ENCODE results near the gene PINLYP. TPM values are rescaled to one million over a fixed set of nuclear protein-coding genes. Genes with fewer than 3 reads are reported as not detected.
A peak's percentile ranks its signal among the peaks of the same experiment; 100 is the strongest.

The PINLYP gene
- total and polyA plus RNA-seq, 9 of the 15 experiments (the other 6 are each of a cell fraction or from before 2014, with no cell fraction given): 1.00 to 6.7 (median 2.2) TPM

DNA sequence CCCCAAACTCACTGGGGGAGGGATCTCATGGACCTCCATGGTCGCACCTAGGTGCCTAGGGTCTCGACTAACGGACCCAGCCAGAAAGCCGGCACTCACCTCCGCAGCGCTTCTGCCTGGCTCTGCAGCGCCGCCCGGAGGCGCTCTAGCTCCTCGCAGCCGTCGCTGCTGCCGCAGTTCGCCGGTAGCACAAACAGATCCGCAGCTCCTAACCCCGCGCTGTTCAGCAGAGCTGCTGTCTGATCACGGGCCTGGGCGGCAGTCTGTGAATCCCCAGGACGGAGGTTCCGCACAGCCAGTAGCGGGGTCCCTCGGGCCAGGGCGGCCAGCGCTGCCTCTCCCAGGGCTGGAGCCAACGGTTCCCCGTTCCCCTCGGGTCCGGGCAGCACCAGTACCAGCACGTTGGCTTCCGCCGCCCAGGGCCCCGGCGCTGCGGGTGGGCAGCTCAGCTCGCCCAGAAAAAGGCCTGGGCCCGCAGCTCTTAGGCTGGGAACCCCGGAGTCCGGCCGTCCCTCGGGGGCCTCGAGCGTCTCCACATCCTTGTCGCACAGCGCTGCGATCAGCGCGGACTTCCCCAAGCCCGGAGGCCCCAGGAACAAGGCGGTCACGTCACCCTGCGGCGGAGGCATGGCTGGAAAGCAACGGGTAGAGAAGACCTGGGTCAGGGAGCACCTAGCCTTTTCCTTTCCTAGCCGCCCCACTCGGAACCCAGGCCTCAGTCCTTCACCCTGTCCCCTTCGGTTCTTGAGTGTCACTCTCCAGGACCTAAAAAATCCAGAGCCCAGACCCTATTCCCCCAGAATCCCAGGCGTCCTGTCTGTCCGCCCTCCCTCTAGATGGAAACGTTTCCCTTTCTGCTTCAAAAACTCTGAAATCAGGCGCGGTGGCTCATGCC lies 19.4 kb downstream of the PINLYP start (continued):
- TF ChIP-seq, protein P1, sequence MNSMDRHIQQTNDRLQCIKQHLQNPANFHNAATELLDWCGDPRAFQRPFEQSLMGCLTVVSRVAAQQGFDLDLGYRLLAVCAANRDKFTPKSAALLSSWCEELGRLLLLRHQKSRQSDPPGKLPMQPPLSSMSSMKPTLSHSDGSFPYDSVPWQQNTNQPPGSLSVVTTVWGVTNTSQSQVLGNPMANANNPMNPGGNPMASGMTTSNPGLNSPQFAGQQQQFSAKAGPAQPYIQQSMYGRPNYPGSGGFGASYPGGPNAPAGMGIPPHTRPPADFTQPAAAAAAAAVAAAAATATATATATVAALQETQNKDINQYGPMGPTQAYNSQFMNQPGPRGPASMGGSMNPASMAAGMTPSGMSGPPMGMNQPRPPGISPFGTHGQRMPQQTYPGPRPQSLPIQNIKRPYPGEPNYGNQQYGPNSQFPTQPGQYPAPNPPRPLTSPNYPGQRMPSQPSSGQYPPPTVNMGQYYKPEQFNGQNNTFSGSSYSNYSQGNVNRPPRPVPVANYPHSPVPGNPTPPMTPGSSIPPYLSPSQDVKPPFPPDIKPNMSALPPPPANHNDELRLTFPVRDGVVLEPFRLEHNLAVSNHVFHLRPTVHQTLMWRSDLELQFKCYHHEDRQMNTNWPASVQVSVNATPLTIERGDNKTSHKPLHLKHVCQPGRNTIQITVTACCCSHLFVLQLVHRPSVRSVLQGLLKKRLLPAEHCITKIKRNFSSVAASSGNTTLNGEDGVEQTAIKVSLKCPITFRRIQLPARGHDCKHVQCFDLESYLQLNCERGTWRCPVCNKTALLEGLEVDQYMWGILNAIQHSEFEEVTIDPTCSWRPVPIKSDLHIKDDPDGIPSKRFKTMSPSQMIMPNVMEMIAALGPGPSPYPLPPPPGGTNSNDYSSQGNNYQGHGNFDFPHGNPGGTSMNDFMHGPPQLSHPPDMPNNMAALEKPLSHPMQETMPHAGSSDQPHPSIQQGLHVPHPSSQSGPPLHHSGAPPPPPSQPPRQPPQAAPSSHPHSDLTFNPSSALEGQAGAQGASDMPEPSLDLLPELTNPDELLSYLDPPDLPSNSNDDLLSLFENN (IDR thresholded peaks at IDR 0.05; ENCODE audit: low read depth in 2 of 2, low read length in 2 of 2): no peak
- TF ChIP-seq ZFPM2 (CRISPR knock-in tag; IDR thresholded peaks at IDR 0.05): no peak
- TF ChIP-seq MCM2 (IDR thresholded peaks at IDR 0.05; ENCODE audit: low read depth): no peak
- TF ChIP-seq ETV5 (CRISPR knock-in tag; IDR thresholded peaks at IDR 0.05; ENCODE audit: low read depth): 0 out of 2 replicates have a peak, but pooled peaks have one; percentile 55
- TF ChIP-seq CHD2 (IDR thresholded peaks at IDR 0.05; ENCODE audit: low read depth, low read length): no peak
- TF ChIP-seq, protein P2, sequence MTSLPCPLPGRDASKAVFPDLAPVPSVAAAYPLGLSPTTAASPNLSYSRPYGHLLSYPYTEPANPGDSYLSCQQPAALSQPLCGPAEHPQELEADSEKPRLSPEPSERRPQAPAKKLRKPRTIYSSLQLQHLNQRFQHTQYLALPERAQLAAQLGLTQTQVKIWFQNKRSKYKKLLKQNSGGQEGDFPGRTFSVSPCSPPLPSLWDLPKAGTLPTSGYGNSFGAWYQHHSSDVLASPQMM (CRISPR knock-in tag; IDR thresholded peaks at IDR 0.05): no peak
- TF ChIP-seq, protein P3, sequence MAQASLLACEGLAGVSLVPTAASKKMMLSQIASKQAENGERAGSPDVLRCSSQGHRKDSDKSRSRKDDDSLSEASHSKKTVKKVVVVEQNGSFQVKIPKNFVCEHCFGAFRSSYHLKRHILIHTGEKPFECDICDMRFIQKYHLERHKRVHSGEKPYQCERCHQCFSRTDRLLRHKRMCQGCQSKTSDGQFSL (CRISPR knock-in tag; IDR thresholded peaks at IDR 0.05): no peak
- TF ChIP-seq, protein P3 (tag; IDR thresholded peaks at IDR 0.05): no peak
- 0 out of 2 replicates have a peak, but pooled peaks have one; percentile 59 for TF ChIP-seq ZNF165 (CRISPR knock-in tag; IDR thresholded peaks at IDR 0.05; ENCODE audit: borderline replicate concordance)
- TF ChIP-seq, protein P4, sequence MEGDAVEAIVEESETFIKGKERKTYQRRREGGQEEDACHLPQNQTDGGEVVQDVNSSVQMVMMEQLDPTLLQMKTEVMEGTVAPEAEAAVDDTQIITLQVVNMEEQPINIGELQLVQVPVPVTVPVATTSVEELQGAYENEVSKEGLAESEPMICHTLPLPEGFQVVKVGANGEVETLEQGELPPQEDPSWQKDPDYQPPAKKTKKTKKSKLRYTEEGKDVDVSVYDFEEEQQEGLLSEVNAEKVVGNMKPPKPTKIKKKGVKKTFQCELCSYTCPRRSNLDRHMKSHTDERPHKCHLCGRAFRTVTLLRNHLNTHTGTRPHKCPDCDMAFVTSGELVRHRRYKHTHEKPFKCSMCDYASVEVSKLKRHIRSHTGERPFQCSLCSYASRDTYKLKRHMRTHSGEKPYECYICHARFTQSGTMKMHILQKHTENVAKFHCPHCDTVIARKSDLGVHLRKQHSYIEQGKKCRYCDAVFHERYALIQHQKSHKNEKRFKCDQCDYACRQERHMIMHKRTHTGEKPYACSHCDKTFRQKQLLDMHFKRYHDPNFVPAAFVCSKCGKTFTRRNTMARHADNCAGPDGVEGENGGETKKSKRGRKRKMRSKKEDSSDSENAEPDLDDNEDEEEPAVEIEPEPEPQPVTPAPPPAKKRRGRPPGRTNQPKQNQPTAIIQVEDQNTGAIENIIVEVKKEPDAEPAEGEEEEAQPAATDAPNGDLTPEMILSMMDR (IDR thresholded peaks at IDR 0.05 in 2 of 3, conservative IDR thresholded peaks at IDR 0.05 in 1 of 3; ENCODE audit: insufficient read depth in 2 of 3, low read depth in 1 of 3, low read length in 3 of 3): peak; percentile 89 to 94 (median 92)
- no peak for TF ChIP-seq ZEB2 (IDR thresholded peaks at IDR 0.05)
- TF ChIP-seq NONO (IDR thresholded peaks at IDR 0.05; ENCODE audit: low read depth in 2 of 2, low read length in 1 of 2): no peak
- TF ChIP-seq, protein P5, sequence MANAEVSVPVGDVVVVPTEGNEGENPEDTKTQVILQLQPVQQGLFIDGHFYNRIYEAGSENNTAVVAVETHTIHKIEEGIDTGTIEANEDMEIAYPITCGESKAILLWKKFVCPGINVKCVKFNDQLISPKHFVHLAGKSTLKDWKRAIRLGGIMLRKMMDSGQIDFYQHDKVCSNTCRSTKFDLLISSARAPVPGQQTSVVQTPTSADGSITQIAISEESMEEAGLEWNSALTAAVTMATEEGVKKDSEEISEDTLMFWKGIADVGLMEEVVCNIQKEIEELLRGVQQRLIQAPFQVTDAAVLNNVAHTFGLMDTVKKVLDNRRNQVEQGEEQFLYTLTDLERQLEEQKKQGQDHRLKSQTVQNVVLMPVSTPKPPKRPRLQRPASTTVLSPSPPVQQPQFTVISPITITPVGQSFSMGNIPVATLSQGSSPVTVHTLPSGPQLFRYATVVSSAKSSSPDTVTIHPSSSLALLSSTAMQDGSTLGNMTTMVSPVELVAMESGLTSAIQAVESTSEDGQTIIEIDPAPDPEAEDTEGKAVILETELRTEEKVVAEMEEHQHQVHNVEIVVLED (CRISPR knock-in tag; IDR thresholded peaks at IDR 0.05): no peak
- TF ChIP-seq NBN (IDR thresholded peaks at IDR 0.05; ENCODE audit: low read depth): no peak
- no peak for TF ChIP-seq NFATC3 (IDR thresholded peaks at IDR 0.05)
- TF ChIP-seq MAFK (IDR thresholded peaks at IDR 0.05; ENCODE audit: low read length): no peak
- no peak for TF ChIP-seq POU5F1 (IDR thresholded peaks at IDR 0.05; ENCODE audit: borderline replicate concordance, low read depth, low read length, partially characterized antibody)
- TF ChIP-seq ETV1 (tag; conservative IDR thresholded peaks at IDR 0.05; ENCODE audit: low read depth): no peak
- no peak for TF ChIP-seq GATAD2B (IDR thresholded peaks at IDR 0.05; ENCODE audit: borderline replicate concordance)
- TF ChIP-seq BRD4 (IDR thresholded peaks at IDR 0.05): no peak

Data from K562 (cell line).